HL-60 (cell line): Measurements from ENCODE around the gene CFLAR.
A peak's percentile ranks its signal among the peaks of the same experiment; 100 is the strongest.
"Not testable (repeated sequence)": the region's sequence is repeated elsewhere in the genome, so short reads cannot be mapped to it uniquely, and the experiment has no call there.

Source experiments
- DNase-seq, 2 experiments: peaks; one replicate each; pipeline ENCODE4 v3.0.0-alpha.2; 2010 to 2020; ENCODE audit warnings: low read depth in 1 of 2, low spot score in 1 of 2
- H3K27ac ChIP-seq: fragments of 250-450 bp; sonication (Bioruptor Pico); replicated peaks from 2 replicates; pipeline ENCODE4 v1.5.1; 2020; ENCODE audit warnings: mild to moderate bottlenecking, moderate library complexity
- H3K27me3 ChIP-seq: fragments of 250-450 bp; sonication (Bioruptor Pico); 2 replicates; pipeline ENCODE4 v1.5.1; 2021; ENCODE audit warnings: mild to moderate bottlenecking, moderate library complexity; ENCODE audit not compliant: insufficient read depth, poor library complexity, severe bottlenecking
- H3K4me3 ChIP-seq: replicated peaks from 2 replicates; pipeline ENCODE4 v1.5.1; 2011; ENCODE audit warnings: mild to moderate bottlenecking, control low read depth, low read length; ENCODE audit not compliant: insufficient read depth
- CTCF ChIP-seq: IDR thresholded peaks from one replicate; pipeline ENCODE4 v1.5.1; 2011; ENCODE audit warnings: low read length, control low read depth, inconsistent platforms; ENCODE audit not compliant: insufficient read depth
- GABPA ChIP-seq: IDR thresholded peaks from 2 replicates; pipeline ENCODE4 v1.6.1; 2012; ENCODE audit warnings: low read depth
- POLR2AphosphoS5 ChIP-seq: IDR thresholded peaks from 2 replicates; pipeline ENCODE4 v1.6.1; 2012; ENCODE audit warnings: low read depth
- REST ChIP-seq: IDR thresholded peaks from 2 replicates; pipeline ENCODE4 v1.6.1; 2012; ENCODE audit warnings: low read depth; ENCODE audit not compliant: insufficient replicate concordance
- SPI1 ChIP-seq: IDR thresholded peaks from 2 replicates; pipeline ENCODE4 v1.6.1; 2012; ENCODE audit warnings: low read depth, mild to moderate bottlenecking, borderline replicate concordance

The CFLAR gene

GRCh38 chr2:201137505-201138400 lies 21.8 kb downstream of the CFLAR start:
- H3K27me3 ChIP-seq: no peaks in the 10 kb centered on the region
- DNase-seq: no peak
- H3K4me3 ChIP-seq: no peak overlapping the region
- TF ChIP-seq SPI1: no peak
- TF ChIP-seq REST: no peak
- TF ChIP-seq POLR2AphosphoS5: no peak
- no peak for TF ChIP-seq GABPA
- TF ChIP-seq CTCF: no peak
- no peak overlapping the region for H3K27ac ChIP-seq

- Histone ChIP-seq H3K4me3 (no peak overlapping the region), H3K27ac (no peak overlapping the region; the same call in 1 of the 2 replicates), H3K27me3 (no peaks in the 10 kb centered on the region)
- TF ChIP-seq SPI1 (no peak), REST (no peak), GABPA (no peak), POLR2AphosphoS5 (peak; percentile 37; the same call in 1 of the 2 replicates), CTCF (no peak)
- no peak for DNase-seq
These were observed 22.5 kb downstream of the CFLAR start for GRCh38 chr2:201138401-201138970.

- TF ChIP-seq SPI1 (peak; percentile 55; the same call in 1 of the 2 replicates), POLR2AphosphoS5 (peak; percentile 48)
- peak overlapping the region; percentile 39 for H3K27ac ChIP-seq
- H3K4me3 ChIP-seq, H3K27me3 ChIP-seq: not testable (repeated sequence)
- peak in 1 of 2 experiments; percentile 65 for DNase-seq
These were observed 23.2 kb downstream of the CFLAR start for GRCh38 chr2:201138986-201139781.
